ENCODE results near the gene MXI1.

- TF ChIP-seq ZNF274 (IDR thresholded peaks at IDR 0.05; ENCODE audit: low read depth, low read length) (no peak), YY1 (IDR thresholded peaks at IDR 0.05; ENCODE audit: insufficient read depth, insufficient read length) (no peak), SUZ12 (IDR thresholded peaks at IDR 0.05; ENCODE audit: extremely low read depth, insufficient read depth, insufficient read length) (no peak)
Observed at GRCh38 chr10:110233846-110234245, 26.4 kb downstream of the MXI1 start.

All from NT2/D1 (cell line).